ENCODE results near the gene GBP2. TPM values are rescaled to one million over a fixed set of nuclear protein-coding genes. Genes with fewer than 3 reads are reported as not detected.

GBP2 gene
- total and polyA plus RNA-seq, 4 donors = 7.4 to 18.2 (median 14.1) TPM

- Histone ChIP-seq H3K4me1 (ENCODE audit: control insufficient read depth in 4 of 4, insufficient read depth in 4 of 4, low read length in 3 of 4) (peaks cover 0 to 2% (median 0%) of the 10 kb centered on the region in 4 donors), H3K27me3 (ENCODE audit: control insufficient read depth in 4 of 4, insufficient read depth in 4 of 4, low read length in 3 of 4) (no peaks in the 10 kb centered on the region), H3K4me3 (ENCODE audit: low read depth in 1 of 3, low read length in 3 of 3) (no peak overlapping the region), H3K36me3 (ENCODE audit: control insufficient read depth in 4 of 4, insufficient read depth in 3 of 4, low read depth in 1 of 4, low read length in 3 of 4) (peaks cover 0 to 35% (median 19%) of the 10 kb centered on the region in 4 donors), H3K27ac (ENCODE audit: low read depth in 1 of 2, low read length in 2 of 2) (no peak overlapping the region), H3K9me3 (ENCODE audit: control insufficient read depth in 4 of 4, low read length in 3 of 4) (no peaks in the 10 kb centered on the region), H3K9ac (ENCODE audit: low read depth in 1 of 2, low read length in 2 of 2) (no peak overlapping the region)
- 92% methylated on average over 3 of the region's 3 CpGs for WGBS
- TF ChIP-seq ATF3 (IDR thresholded peaks at IDR 0.05) (no peak), RXRA (IDR thresholded peaks at IDR 0.05) (no peak), EGR1 (IDR thresholded peaks at IDR 0.05; ENCODE audit: low read depth in 2 of 2) (no peak), CTCF (IDR thresholded peaks at IDR 0.05; ENCODE audit: low read depth, low read length, missing input control) (no peak), YY1 (IDR thresholded peaks at IDR 0.05) (no peak), FOXA2 (IDR thresholded peaks at IDR 0.05) (no peak), NR2F2 (IDR thresholded peaks at IDR 0.05) (no peak), SP1 (IDR thresholded peaks at IDR 0.05) (no peak), HNF4A (conservative IDR thresholded peaks at IDR 0.05) (no peak), JUND (IDR thresholded peaks at IDR 0.05) (no peak), FOXA1 (IDR thresholded peaks at IDR 0.05) (no peak), GABPA (IDR thresholded peaks at IDR 0.05 in 1 of 2, conservative IDR thresholded peaks at IDR 0.05 in 1 of 2) (no peak)
- TF ChIP-seq, protein P1, sequence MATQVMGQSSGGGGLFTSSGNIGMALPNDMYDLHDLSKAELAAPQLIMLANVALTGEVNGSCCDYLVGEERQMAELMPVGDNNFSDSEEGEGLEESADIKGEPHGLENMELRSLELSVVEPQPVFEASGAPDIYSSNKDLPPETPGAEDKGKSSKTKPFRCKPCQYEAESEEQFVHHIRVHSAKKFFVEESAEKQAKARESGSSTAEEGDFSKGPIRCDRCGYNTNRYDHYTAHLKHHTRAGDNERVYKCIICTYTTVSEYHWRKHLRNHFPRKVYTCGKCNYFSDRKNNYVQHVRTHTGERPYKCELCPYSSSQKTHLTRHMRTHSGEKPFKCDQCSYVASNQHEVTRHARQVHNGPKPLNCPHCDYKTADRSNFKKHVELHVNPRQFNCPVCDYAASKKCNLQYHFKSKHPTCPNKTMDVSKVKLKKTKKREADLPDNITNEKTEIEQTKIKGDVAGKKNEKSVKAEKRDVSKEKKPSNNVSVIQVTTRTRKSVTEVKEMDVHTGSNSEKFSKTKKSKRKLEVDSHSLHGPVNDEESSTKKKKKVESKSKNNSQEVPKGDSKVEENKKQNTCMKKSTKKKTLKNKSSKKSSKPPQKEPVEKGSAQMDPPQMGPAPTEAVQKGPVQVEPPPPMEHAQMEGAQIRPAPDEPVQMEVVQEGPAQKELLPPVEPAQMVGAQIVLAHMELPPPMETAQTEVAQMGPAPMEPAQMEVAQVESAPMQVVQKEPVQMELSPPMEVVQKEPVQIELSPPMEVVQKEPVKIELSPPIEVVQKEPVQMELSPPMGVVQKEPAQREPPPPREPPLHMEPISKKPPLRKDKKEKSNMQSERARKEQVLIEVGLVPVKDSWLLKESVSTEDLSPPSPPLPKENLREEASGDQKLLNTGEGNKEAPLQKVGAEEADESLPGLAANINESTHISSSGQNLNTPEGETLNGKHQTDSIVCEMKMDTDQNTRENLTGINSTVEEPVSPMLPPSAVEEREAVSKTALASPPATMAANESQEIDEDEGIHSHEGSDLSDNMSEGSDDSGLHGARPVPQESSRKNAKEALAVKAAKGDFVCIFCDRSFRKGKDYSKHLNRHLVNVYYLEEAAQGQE (IDR thresholded peaks at IDR 0.05) = no peak
- DNase-seq (ENCODE audit: low spot score) = no peak
These were observed 24.1 kb upstream of the GBP2 start for GRCh38 chr1:89149976-89150375.

- 77% methylated on average over 3 of the region's 3 CpGs for WGBS
- Histone ChIP-seq H3K4me3 (ENCODE audit: low read depth in 1 of 3, low read length in 3 of 3) (no peak overlapping the region), H3K9ac (ENCODE audit: low read depth in 1 of 2, low read length in 2 of 2) (no peak overlapping the region), H3K4me1 (ENCODE audit: control insufficient read depth in 4 of 4, insufficient read depth in 4 of 4, low read length in 3 of 4) (peaks cover 0 to 2% (median 0%) of the 10 kb centered on the region in 4 donors), H3K36me3 (ENCODE audit: control insufficient read depth in 4 of 4, insufficient read depth in 3 of 4, low read depth in 1 of 4, low read length in 3 of 4) (peaks cover 0 to 35% (median 20%) of the 10 kb centered on the region in 4 donors), H3K9me3 (ENCODE audit: control insufficient read depth in 4 of 4, low read length in 3 of 4) (no peaks in the 10 kb centered on the region), H3K27me3 (ENCODE audit: control insufficient read depth in 4 of 4, insufficient read depth in 4 of 4, low read length in 3 of 4) (no peaks in the 10 kb centered on the region), H3K27ac (ENCODE audit: low read depth in 1 of 2, low read length in 2 of 2) (no peak overlapping the region)
- no peak for DNase-seq (ENCODE audit: low spot score)
- TF ChIP-seq HNF4A (conservative IDR thresholded peaks at IDR 0.05) (no peak), RAD21 (IDR thresholded peaks at IDR 0.05) (peak; percentile 51 to 65)
These were observed 23.3 kb upstream of the GBP2 start for GRCh38 chr1:89149229-89149628.

Data from liver (tissue), 9 donors.